Coronary artery (tissue), 2 donors: Measurements from ENCODE around the gene ZNF639.
"Not testable (repeated sequence)": the region's sequence is repeated elsewhere in the genome, so short reads cannot be mapped to it uniquely, and the experiment has no call there.

Experiments
- DNase-seq: peaks from one replicate; pipeline ENCODE4 v3.0.0-alpha.2; 2017; ENCODE audit warnings: low spot score
- H3K27ac ChIP-seq, 2 donors: fragments of 200-600 bp; sonication (generic); one replicate each; pipeline ENCODE4 v1.5.1; 2016 to 2019
- H3K4me3 ChIP-seq: fragments of 200-600 bp; sonication (generic); 2 replicates; pipeline ENCODE4 v1.5.1; 2016; ENCODE audit warnings: mild to moderate bottlenecking, moderate library complexity
- CTCF ChIP-seq: fragments of 200-600 bp; sonication (generic); IDR thresholded peaks from one replicate; pipeline ENCODE4 v1.5.1; 2019; ENCODE audit warnings: antibody characterized with exemption

The ZNF639 gene

GRCh38 chr3:179299999-179300613 is 22.7 kb upstream of the ZNF639 start:
- H3K27ac ChIP-seq = no peak overlapping the region
- H3K4me3 ChIP-seq = no peak overlapping the region
- no peak for TF ChIP-seq CTCF

GRCh38 chr3:179301645-179302044 is 21.2 kb upstream of the ZNF639 start:
- no peak overlapping the region for H3K4me3 ChIP-seq
- DNase-seq = no peak
- TF ChIP-seq CTCF = no peak
- H3K27ac ChIP-seq = no peak overlapping the region

More at GRCh38 chr3:179299999-179300613, 22.7 kb upstream of the ZNF639 start:
- no peak for DNase-seq

- Histone ChIP-seq H3K27ac (no peak overlapping the region), H3K4me3 (no peak overlapping the region)
- DNase-seq = no peak
- TF ChIP-seq CTCF = no peak
These were observed 20.7 kb upstream of the ZNF639 start for GRCh38 chr3:179302111-179302510.

GRCh38 chr3:179304605-179305004 is 18.2 kb upstream of the ZNF639 start:
- no peak for DNase-seq
- Histone ChIP-seq H3K27ac (no peak overlapping the region), H3K4me3 (no peak overlapping the region)
- TF ChIP-seq CTCF = no peak

- not testable (repeated sequence) for H3K27ac ChIP-seq, DNase-seq, H3K4me3 ChIP-seq
These were observed 15.5 kb upstream of the ZNF639 start for GRCh38 chr3:179307362-179307761.

- no peak overlapping the region for H3K4me3 ChIP-seq
- TF ChIP-seq CTCF = no peak
- no peak overlapping the region for H3K27ac ChIP-seq
- DNase-seq = no peak
These were observed 14.8 kb upstream of the ZNF639 start for GRCh38 chr3:179308001-179308400.

GRCh38 chr3:179309225-179310078 is 13.4 kb upstream of the ZNF639 start:
- H3K4me3 ChIP-seq = no peak overlapping the region
- TF ChIP-seq CTCF = no peak
- H3K27ac ChIP-seq = no peak overlapping the region
- DNase-seq = no peak
